GM18868 (cell line): ENCODE measurements around the gene ITGAD.
A peak's percentile ranks its signal among the peaks of the same experiment; 100 is the strongest.
"Not testable (repeated sequence)": the region's sequence is repeated elsewhere in the genome, so short reads cannot be mapped to it uniquely, and the experiment has no call there.

Experiments
- ATAC-seq: cut with Tn5 transposase; IDR thresholded peaks from one replicate; pipeline ENCODE4 v1.9.1; 2021; ENCODE audit warnings: mild to moderate bottlenecking, moderate library complexity; ENCODE audit not compliant: unreplicated experiment

ITGAD gene

DNA sequence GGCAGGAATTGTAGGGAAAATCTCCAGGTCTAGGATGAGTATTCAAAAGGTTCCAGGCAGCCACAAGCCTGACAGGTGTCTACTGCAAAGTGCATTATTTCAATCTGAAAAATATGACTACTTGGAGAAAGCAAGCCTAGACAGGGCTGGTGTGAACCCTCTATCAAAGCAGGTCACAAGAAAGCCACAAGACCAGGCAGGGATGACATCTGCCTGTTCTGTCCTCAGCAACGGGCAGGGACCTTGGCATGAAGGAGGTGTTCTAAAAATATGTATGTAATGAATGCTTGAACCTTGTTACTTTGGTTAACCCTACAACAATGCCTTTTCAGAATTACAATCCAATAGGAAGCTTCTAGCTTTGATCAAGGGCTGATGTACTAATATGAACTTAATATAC, 36.2 kb downstream of the ITGAD start:
- ATAC-seq, result no peak

- ATAC-seq, result no peak
Observed at GRCh38 chr16:31429796-31430195, 36.7 kb downstream of the ITGAD start.

DNA sequence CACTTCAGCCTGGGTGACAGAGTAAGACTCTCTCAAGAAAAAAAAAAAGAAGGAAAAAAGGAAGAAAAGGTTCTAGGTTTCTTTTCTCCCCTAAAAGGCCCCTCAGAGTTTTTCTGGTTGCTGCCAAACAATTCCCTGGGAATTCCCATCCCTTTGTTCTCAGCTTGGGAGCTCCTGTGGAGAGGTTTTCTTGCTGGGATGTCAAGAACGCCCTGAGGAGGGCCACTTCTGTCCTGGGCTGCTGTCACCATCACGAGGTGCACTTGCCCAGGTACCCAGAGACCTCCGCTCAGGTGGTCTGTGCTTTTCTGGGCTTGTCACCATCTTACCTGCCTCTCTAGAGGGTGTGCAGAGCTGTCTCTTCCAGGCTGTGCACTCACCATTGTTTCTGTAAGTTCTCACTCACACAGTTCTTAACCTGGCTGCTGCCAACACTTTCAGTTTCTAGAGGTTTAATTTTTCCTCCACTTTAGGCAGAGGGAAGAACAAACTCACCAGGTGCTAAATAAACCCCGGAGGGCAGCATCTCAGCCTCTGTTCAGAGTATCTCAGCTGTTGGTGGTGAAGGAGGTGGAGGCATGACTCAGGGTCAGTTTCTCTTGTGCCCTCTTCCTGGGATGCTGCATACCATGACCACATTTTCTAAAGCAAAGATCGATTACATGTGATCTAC, 37.4 kb downstream of the ITGAD start:
- no peak for ATAC-seq

- no peak for ATAC-seq
Observed at GRCh38 chr16:31435341-31436220, 42.4 kb downstream of the ITGAD start.

DNA sequence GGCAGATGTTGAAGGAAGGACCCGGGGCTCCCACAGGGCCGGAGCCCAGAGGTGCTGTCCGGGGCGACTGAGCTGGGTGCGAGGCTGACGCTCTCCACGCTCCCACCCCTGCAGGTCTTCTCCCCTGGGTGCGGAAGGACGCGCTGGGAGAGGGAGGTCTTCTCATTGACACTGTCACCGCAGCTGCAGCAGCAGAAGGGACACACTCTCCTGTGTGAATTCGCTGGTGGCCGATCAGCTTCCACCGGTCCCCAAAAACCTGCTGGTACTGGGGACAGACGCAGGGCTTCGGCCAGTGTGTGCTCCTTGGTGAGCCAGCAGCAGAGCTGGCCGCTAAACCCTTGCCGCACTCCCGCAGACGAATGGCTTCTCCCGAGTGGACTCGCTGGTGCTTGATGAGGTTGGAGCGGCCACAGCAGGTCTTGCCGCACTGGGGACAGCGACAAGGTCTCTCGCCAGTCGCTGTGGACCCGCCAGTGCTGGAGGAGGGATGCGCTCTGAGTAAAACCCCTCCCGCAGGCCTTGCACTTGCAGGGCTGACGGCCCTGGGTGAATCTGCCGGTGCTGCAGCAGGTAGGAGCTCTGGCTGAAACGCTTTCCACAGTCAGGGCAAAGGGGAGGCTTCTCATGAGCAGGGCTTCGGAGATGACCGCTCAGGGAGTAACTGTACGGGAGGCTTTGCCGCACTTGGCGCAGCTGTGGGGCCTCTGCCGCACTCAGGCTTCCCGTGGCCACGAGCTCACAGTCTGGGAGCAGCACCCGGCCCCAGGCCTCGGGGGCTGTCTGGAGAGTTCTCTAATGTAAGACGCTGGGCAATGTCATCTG, 43.3 kb downstream of the ITGAD start:
- no peak for ATAC-seq

- no peak for ATAC-seq
Observed at GRCh38 chr16:31438414-31438813, 45.3 kb downstream of the ITGAD start.

DNA sequence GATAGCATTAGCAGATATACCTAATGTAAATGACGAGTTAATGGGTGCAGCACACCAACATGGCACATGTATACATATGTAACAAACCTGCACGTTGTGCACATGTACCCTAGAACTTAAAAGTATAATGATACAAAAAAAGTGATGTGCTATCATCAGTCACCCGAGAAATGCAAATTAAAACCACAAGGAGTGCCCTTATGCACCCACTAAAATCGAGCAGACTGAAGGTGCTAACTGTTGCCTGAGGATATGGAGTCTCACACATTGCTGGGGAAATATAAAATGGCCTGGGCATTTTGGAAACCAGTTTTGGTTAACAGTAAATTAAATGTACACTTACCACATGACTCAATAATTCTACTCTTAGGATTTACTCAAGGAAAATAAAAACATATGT, 45.9 kb downstream of the ITGAD start:
- not testable (repeated sequence) for ATAC-seq

DNA sequence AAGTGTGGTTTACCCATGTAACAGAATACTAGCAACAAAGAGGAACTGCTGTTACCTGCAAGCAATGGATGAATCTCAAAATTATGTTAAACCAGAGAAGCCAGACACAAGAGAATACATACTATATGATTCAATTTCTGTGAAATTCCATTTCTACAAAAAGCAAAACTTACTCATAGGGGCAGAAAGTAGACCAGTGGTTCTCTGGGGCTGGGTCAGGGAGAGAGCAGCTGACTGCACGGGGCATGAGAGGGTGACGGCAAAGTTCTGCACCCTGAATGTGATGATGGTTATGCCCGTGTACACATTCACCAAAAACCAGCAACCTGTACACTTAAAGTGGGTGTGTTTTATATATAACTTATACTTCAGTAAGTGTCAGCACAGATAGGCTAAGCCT, 46.4 kb downstream of the ITGAD start:
- ATAC-seq, result no peak

DNA sequence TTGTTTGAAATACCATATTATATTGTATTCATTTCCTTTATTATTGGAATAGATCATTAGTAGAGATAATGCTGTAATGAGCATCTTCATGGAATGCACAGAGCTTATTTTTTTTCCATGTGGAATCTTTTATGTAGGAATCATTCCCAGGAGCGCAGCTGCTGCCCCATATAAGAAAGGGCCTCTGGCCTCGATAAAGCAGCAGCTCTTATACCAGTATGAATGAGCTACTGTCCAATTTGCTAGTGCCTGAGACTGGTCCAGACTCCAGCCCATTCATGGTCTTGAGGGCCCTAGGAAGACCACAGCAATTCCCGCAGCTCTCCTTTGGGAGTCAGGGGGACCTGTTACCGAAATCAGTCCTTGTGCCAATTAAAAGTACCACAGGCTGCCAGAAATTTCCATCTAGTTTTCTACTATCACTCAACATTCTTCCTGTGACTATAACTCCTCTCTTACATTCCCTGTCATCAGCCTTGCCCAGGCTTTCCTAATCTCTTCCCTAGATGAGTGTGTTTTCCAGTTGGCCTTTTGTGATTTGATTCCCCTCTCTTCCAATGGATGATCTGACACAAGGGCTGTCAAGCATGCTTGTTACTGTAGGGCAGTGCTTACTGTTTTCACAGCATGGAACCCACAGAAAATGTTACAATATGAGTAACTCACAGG, 47.5 kb downstream of the ITGAD start:
- ATAC-seq, result no peak

DNA sequence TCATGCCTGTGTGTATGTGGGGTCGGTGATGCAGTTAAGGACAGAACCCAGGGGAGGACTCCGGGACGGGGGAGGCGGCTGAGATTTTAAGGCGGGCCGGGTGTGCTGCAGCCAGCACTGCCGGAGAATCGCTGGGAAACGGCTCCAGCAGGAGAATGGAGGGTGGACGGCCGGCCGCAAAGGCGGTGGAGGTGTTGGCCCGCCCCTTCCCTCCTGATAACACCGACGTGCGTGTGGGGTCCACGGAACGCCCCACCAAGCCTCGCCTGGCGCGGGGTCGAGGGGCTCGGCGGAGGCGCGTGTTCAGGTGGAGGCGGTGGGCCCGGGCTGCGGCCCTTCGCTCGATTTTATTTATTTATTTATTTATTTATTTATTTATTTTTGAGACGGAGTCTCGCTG, 48.8 kb downstream of the ITGAD start:
- ATAC-seq, result no peak

- ATAC-seq, result not testable (repeated sequence)
Observed at GRCh38 chr16:31445931-31446330, 52.8 kb downstream of the ITGAD start.

GRCh38 chr16:31451201-31451600, 58.1 kb downstream of the ITGAD start:
- ATAC-seq, result no peak

- ATAC-seq, result peak; percentile 65
Observed at GRCh38 chr16:31451681-31452351, 58.7 kb downstream of the ITGAD start.

DNA sequence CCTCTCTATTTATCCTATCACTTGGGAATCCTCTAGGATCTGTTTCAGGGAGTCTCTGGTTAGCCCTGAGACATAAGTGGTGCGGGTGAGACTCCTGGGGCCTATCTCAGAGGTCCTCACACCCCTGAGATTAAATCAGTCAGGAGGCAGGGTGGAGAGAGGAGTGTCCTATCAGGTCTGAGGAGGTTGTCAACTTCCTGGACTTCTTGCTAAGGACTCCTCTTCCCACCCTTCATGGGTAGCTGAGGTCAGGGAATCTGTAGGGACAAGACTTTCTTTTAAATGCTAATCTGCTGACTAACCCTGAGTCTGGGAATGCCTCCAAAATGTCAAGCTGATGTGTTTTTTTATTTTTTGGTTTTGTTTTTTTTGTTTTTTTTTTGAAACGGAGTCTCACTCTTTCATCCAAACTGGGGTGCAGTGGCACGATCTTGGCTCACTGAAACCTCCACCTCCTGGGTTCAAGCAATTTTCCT, 59.5 kb downstream of the ITGAD start:
- no peak for ATAC-seq

DNA sequence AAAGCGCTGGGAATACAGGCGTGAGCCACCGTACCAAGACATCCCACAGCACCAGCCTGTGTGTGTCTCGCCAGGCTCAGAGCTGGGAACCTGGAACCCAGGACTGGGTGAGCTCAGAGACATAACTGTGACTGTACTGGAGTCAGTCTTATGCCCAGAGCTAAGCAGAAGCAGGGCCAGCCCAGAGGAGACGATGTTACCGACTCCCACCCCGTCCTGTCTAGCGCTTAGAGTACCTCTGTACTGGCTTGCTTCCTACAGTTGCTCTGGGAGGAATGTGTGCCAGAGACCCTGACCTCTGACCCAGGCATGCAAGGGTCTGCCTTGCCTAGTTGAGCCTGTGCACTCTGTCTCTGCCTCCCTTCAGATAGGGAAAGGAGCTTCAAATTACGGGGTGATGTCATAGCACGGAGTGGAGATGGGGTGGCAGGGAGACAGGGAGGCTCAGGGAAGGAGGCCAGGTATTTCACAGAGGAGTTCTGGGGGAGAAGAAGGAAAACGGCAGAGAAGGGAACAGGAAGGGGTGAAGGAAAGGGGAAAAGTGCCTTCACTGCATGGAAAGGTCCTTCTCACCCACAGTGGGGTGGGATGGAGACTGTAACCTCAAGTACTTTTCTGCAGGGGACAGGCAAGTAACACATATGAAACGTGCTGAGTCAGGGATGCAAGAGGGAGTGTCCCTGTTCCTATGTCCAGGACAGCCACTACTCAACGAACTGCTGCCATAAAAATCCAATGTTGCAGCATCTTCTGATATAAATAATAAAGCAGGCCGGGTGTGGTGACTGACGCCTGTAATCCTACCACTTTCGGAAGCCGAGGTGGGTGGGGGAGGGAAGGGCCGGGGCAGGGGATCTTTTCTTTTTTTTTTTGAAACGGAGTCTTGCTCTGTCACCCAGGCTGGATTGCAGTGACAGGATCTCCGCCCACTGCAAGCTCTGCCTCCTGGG, 60.4 kb downstream of the ITGAD start:
- ATAC-seq, result no peak

- no peak for ATAC-seq
Observed at GRCh38 chr16:31455601-31456314, 62.6 kb downstream of the ITGAD start.

GRCh38 chr16:31456988-31457360, 63.8 kb downstream of the ITGAD start:
- ATAC-seq, result no peak

DNA sequence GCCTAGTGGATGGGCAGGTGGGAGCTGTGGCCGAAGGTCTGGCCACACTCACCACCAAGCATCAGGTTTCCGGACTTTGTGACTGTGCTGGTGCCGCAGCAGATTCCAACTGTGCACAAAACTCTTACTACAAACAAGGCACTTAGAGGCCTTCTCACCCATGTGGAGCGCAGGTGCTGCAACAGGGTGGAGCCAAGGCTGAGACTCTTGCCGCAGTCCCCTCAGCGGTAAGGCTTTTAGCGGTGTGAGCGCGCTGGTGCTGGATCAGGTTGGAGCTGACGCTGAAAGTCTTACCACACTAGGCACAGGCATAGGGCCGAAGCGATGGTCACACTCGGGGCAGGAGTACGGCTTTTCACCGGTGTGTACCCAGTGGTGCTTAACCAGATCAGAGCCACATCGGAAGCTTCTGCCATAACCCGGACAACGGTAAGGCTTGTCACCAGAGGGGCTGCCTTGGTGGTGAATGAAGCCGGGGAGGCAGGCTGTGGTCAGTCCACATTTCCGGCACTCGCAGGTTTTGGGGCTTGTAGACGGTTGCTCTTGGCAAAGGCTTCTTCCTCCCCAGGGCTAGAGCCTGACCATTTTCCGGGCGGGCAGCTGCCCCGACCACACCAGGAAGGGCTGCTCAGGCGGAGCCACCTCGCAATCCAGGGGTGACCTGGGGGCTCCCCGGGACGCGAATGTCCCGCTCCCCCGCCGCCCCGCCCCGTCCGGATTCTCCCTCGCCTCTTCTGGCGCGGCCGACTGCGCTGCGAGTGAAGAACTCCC, 65.1 kb downstream of the ITGAD start:
- no peak for ATAC-seq
